GM18499 (cell line): ENCODE results near the gene DMPK.
"Not testable (repeated sequence)": the region's sequence is repeated elsewhere in the genome, so short reads cannot be mapped to it uniquely, and the experiment has no call there.

ENCODE experiments used
- ATAC-seq: cut with Tn5 transposase; IDR thresholded peaks from one replicate; pipeline ENCODE4 v1.9.1; 2021; ENCODE audit warnings: moderate number of reproducible peaks; ENCODE audit not compliant: insufficient read depth, unreplicated experiment

Gene DMPK

DNA sequence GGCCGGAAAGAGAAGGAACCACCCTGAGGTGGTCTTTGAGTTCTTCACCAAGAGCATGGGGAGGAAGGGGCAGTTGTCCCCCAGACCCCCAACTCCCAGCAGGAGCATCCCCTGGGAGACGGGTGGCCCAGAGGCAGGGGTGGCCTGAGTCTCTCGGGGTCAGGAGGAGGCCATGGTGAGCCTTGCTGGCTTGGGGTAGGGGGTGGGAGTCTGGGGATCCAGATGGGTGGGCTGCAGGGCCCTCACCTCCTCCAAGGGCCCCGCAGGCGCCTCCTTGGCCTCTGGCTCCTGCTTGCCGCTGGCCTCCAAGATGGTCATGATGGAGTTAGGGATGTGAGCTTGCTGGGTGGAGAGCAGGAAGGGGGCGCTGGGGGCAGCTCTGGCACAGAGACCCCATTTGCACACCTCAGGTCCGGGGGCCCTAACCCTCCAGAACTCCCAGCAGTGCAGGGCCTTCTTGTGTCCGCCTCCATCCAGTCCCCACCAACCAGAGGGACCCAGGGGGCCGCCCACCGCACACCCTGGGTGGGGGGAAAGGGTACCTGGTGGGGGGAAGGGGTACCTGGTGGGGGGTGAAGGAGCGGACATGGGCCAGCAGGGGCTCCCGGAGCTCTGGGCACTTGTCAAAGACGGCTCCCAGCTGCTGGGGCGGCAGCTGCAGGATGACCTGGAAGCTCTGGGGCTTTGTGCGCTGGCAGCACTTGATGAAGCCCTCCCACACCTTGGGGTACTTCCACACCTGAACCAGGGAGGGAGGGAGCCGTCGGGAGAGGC, 34.1 kb upstream of the DMPK start:
- no peak for ATAC-seq

DNA sequence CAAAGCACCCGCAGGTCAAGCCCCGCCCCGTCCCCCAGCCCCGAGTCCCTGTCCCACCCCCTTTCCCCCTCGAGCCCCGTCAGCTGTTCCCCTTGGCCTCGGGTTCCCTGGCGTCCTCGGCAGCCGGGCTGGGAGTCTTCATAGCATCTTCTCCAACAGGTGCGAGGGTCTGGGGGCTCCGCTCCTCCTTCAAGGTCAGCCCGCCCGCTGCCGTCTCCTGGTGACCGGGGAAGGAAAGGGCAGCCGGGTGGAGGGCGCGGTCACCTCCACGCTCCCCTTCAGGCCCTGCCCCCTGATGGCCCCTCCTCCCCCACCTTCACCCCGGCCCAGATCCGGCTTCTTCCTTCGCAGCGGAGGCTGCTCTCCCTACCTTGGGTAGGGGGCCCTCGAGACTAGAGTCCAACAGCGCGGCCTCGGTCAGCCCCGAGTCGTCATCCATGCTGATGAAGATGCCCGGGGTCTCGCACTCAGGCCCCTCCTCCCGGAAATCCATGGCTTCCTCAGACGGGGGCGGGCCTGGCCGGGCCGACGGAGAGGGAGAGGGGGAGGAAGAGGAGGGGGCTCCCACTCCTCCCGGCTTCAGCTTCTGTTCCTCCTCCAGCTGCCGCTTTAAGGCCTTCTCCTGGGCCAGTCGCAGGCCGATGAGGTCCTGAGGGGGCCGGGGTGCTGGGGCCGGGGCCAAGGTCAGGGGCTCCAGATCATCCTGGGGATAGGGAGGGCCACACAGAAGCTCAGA, 33.4 kb upstream of the DMPK start:
- ATAC-seq = no peak

DNA sequence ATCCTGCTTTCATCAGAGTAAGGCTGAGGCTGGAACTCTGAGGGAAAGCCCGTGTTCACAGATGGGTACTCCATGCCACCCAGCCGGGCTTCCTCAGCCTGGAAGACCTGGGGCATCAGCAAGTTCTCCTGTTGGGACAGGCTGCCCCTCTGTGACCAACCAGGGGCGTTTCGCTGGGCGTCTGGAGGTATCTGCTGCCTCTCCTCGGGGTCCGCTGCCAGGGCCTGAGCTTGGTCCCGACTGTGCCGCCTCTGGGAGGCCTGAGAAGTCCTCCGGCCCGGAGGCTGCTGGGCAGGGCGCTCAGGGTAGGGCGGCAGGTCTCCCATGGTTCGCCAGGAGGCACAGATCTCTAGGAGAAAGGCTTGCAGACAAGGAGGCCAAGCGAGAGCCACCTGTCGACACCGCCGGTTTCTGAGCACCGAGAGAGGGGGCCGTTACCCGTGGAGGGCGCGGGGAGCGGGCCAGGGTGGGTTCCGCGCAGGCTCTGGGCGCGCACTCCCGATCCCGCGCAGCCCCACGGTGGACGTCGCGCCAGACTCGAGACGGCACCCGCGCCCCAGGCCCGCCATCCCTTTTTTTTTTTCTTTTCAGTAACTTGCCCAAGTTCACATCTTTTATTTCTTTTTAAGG, 32.7 kb upstream of the DMPK start, which contains the start of gene RSPH6A:
RSPH6A (minus strand) TSS at position 458 of the 630 bp plus-strand sequence; CDS start at position 326, 132 bp downstream.
- no peak for ATAC-seq

DNA sequence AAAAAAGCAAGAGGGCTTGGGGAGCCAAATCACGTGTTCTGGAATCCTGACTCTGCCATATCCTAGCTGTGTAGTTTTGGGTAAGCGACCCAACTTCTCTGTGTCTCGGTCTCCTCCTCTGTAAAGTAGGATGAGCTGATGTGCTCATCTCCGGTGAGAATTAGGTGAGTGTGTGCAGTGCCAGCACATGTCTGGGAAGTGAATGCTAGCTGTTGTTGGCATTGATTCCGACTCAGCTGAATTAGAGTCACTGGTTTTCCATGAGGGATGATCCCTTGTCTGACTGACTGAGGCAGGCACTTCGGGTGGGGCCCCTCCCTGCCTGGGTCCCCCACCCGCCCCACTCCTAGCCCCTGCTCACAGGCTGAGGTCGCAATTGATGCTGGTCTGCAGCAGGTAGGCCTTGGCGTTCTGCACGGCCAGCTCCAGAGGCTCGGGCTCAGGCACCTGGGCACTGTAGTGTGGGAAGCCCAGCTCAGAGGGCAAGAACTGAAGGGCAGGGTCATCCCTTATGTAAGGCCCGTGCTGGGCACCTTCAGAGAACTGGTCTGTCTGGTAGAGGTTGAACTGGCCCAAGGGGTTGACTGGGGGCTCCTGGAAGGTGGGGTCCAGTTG, 32.0 kb upstream of the DMPK start:
- ATAC-seq = no peak

DNA sequence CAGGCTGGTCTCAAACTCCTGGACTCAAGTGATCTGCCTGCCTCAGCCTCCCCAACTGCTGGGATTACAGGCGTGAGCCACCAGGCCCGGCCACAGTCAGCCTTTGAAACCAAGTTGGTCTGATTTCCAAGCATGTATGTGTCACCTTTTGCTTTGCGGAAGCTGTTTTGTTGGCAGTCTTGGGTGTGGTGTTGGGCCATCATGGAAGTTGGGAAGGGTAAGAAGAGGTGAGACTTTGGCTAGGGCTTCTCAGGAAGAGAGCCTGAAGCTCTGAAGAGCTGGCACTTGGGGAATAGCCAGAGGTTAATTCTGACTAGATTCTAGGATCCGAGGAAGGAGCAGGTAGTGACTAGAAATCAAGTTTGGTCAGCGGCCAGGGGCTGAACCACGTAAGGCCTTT, 30.0 kb upstream of the DMPK start:
- ATAC-seq = no peak

DNA sequence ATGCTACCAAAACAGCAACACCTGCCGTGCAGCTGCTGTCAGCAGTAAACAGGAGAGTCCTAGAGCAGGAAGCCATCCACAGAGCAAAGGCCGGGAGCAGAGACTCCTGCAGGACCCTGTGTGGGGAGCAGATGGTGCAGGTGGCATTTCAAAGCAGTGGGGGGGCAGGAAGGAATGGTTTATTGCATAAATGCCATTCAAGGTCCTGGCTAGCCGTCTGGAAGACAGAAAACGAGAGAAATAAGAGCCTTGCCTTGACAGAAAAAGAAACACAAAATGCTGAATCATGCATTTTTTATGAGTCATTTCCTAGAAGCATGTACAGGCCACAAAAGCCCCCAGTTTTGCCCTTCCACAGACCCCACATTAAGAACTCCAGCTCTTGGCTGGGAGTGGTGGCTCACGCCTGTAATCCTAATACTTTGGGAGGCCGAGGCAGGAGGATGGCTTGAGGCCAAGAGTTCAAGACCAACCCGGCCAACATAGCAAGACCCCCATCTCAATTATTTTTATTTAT, 27.4 kb upstream of the DMPK start:
- no peak for ATAC-seq

DNA sequence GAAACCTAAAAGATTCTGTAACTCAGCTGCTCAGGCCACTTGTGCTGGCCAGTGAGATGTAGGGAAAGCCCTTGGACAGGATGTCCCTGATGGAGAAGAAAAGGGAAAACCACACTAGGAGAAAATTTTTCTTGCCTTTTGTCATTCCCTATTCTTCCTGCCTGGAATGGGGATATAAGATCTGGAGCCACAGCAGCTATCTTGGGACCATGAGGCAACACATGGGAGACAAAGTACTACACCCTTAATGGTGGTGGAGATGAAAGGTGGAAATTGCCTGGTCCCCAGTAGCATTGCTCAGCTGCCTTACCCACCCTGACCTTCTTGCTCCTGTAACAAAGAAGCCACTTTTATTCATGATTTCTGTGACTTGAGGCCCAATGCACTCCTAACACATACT, 23.4 kb upstream of the DMPK start:
- ATAC-seq = no peak

DNA sequence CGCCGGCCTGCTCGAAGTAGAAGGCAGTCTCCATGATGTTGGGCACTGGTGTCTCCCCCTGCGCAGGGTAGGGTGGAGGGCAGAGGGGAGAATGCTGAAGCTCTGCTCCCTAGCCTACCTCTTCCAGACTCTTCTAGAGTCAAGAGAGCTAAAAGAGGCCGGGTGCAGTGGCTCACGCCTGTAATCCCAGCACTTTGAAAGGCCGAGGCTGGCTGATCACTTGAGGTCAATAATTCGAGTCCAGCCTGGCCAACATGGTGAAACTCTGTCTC, 22.6 kb upstream of the DMPK start:
- no peak for ATAC-seq

DNA sequence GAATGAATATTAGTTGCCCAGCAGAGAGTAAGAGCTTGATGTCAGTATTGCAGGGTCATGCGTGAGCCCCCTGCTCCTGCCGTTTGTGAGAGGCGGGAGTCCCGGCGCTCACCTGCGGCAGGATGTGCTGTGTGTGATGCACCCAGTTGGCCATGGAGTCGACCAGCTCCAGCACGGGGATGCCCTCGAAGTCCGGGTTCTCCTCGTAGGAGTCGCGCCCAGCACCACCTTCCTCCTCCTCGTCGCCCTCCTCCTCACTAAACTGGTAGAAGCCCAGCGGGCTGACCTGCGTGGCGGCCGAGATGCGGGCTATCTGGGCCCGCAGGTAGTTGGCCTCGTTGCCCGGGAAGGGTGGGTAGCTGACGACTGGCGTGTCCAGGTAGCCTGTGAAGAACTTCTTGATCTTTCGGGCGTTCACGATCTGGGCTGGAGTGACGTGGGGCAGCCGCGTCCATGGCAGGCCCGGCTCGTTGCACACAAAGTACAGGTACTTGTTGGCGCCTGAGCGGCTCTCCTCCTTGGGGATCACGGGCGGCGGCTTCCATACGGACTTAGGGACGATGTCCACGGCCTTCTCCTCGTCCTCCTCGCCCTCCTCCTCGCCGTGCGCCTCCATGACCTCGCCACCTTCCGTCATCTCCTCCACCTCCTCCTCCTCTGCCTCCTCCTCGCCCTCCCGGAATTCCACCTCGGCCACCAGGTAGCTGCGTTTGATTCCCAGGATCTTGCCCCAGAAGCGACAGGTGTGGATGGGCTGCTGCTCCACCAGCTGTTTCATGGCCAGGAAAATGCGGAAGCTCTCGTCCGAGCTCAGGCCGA, 22.1 kb upstream of the DMPK start:
- ATAC-seq = no peak

DNA sequence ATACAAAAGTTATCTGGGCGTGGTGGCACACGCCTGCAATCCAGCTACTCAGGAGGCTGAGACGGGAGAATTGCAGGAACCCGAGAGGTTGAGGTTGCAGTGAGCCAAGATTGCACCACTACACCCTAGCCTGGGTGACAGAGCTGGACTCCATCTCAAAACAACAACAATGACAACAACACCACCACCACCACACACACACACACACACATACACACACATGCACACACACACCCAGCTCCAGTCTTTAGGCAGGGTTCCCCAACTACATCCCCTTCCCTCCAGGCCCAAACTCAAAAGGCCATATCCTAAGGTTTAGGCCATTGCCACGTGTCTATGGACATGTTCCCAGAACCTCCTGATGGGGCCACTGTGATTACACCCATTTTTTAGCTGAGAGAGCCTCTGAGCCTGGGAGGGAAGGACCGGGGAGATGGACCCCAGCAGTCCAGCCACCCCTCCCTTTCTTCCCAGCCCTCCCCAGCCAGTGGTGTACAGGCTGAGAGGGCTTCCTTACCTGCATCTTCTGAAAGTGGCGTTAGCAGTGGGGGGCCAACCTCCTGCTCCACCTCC, 19.4 kb upstream of the DMPK start:
- no peak for ATAC-seq

DNA sequence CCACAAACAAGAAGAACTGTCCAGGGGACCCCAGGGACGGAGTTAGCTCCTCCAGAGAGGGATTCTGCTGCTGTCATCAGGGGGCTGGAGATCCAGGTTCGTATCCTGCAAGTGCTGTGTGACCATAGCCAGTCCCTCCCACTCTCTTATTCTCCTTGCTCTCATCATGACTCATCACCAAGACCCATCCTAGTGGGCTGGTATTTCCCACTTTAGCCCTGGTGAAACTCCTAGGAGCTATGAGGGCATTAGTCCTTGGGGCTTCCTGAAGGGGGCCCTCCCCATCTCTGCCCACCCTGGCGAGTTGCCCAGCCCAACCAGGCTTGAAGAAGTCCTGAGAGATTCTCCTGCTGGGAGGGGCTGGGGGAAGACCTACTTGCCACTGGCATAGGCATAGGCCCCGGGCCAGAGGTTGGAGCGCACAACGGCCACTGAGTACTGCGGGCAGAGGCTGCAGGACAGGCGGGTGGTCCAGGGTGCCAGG, 17.8 kb upstream of the DMPK start:
- ATAC-seq = no peak

DNA sequence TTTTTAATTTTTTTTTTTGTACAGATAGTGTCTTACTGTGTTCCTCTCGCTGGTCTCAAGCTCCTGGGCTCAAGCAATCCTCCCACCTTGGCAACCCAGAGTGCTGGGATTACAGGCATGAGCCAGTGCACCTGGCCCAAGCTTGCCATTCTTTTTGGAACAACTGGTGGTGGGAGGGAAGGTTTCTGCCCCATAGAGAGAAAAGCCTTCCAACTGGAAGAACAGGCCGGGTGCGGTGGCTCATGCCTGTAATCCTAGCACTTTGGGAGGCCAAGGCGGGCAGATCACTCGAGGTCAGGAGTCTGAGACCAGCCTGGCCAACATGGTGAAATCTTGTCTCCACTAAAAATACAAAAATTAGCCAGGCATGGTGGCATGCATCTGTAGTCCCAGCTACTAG, 17.3 kb upstream of the DMPK start:
- ATAC-seq = not testable (repeated sequence)

DNA sequence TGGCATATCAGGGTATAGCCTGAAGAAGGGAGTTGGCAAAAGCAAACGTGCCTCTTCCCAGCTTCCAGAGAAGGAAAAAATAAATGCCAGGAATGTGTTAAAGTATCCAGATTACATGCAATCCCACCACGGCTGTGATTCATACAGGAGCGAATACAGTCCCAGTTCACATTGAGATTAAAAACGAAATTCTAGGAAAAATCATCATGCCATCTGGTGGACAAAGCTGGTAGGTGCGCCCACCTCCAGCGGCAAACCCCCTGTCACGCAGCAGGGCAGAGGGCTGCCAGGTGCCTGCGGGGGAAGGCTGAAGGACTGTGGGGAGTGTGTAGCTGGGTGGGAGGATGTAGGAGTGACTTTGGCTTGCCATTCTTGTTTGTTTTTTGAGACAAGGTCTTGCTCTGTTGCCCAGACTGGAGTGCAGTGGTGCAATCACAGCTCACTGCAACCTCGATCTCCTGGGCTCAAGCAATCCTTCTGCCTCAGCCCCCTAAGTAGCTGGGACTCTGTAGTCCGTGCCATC, 16.8 kb upstream of the DMPK start:
- no peak for ATAC-seq

DNA sequence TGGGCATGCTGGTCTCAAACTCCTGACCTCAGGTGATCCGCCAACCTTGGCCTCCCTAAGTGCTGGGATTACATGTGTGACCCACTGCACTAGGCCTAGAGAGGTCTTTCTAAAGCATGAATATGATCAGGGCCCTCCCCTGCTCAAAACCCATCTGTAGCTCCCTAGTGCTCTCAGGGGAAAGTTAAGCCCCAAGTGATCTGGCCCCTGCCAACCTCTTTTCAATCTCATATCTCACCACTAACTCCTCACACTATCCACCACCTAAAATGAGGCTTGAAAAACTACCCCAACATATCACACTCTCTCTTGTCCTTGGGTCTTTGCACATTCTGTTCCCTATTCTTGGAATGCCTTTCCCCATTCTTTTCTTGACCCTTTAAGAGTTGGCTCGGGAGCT, 12.3 kb upstream of the DMPK start:
- no peak for ATAC-seq

DNA sequence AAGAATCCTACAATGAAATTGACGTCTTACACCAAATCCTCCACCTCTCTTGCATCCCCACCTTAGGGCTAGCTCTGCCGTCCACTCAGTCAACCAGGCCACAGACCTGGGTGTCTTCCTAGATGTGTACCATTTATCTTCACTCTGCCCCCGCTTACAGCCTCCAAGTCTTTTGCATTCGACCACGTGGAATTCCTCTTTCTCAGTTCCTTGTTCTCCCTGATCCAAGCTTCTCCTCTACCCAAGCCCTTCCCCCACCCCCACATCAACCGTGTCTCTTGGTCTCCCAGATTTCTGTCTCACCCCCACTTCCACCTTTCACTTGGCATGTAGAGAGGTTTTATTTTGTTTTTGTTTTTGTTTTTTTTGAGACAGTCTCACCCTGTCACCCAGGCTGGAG, 11.6 kb upstream of the DMPK start:
- no peak for ATAC-seq

DNA sequence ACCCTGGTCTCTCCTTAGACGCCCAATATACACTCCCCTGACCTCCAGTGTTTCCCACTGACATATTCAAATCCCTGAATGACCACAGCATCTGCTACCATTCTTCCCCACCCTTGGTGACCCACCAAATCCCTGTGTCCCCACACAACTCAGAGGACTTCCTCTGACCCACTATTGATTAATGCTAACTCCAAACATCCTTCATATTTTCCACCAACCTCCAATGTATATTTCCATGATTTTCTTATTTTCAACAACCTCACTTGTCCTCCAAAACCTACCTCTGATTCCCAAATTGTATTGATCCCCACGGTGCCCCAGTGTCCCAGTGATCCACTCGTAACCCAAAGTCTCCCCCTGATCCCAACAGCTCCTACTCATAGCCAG, 10.9 kb upstream of the DMPK start:
- no peak for ATAC-seq

DNA sequence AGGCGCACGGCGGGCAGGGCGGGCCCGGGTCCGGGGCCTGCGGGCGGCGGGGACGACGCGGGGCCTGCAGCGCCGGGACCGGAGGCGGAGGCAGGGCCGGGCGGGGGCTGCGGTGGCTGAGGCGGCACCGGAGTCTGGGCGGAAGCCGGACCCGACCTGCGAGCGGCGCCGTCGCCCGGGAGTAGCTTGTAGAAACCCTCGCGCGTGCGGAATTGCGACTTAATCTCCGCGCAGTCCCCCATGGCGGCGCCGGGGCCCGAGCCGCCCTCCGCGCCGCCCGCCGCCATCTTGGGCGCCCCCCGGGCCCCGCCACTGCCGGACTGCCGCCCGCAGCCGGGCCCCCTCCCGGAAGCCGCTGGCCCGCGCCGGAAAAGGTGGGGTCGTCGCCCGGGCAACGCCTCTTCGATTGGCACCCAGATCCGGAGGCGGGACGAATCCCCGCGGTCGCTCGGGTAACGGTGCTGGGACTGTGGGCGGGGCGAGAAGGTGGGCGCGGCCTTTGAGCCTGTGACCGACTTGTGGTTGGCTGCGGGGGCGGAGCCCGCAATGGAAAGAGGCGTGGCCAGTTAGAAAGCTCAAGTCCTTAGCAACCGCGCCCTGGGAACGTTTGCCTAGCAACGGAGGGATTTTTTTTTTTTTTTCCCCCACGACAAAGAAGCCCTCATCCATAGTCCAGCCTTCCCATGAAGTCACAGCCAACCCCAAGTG, 10.3 kb upstream of the DMPK start, which contains the start of gene DMWD:
DMWD (minus strand) TSS at position 376 of the 708 bp plus-strand sequence; CDS start at position 287, 89 bp downstream.
- peak; percentile 62 for ATAC-seq

DNA sequence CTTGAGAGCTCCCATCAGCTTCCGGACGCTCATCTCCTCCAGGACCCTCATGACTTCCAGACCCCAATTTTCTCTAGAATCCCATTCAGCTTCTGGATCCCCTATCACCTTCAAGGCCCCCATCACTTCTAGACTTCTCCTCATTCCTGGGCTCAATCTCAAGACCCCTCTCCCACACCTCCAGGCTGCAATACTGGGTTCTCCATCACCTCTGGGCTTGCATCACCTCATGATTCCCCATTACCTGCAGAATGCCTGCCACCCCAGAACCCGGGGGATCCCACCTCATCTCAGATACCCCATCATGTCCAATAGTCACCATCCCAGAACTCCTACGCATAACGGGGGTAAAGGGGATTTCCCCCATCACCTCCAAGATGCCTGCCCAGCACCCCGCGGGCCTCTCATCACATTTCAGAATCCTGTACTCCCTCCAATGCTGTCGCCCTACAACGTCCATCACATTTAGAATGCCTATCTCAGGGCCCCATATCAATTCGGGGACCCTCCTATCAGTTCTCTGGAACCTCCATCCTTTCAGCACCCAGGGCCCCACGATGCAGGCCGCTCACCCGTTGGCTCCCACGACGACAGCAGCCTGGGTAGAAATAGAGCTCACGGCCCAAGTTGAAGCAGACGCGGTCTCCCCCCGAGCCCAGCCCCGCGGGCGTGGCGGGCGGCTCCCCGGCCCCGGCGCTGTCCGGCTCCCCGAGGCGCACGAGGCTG, 9.6 kb upstream of the DMPK start:
- no peak for ATAC-seq
